ENCODE measurements around the gene CHAC1.

GRCh38 chr15:40957581-40958051 lies 4.3 kb downstream of the CHAC1 start:
- TF ChIP-seq CTCF (IDR thresholded peaks at IDR 0.05) (no peak), POLR2A (IDR thresholded peaks at IDR 0.05) (no peak)
